NT2/D1 (cell line): Measurements from ENCODE around the gene TUBB4B.

Source experiments
- SUZ12 ChIP-seq: IDR thresholded peaks from 2 replicates; pipeline ENCODE4 v1.6.1; 2011; ENCODE audit not compliant: insufficient read length, insufficient read depth; ENCODE audit errors: extremely low read depth
- YY1 ChIP-seq: IDR thresholded peaks from 2 replicates; pipeline ENCODE4 v1.6.1; 2011; ENCODE audit not compliant: insufficient read length, insufficient read depth

DNA sequence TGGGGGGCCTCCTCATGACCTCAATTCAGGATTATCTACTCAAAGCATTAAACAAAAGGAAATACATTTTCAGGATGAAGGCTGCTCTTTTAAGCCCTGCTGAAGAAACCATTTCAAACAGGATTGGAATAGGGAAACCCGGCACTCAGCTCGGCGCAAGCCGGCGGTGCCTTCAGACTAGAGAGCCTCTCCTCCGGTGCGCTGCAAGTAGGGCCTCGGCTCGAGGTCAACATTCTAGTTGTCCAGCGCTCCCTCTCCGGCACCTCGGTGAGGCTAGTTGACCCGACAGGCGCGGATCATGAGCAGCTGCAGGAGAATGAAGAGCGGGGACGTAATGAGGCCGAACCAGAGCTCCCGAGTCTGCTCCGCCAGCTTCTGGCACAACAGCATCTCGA lies 36.4 kb upstream of the TUBB4B start:
- no peak for TF ChIP-seq SUZ12
- TF ChIP-seq YY1 = no peak
